GM10248 (cell line): ENCODE data around the gene ELOVL5.

Experiments
- CTCF ChIA-PET: fragments of 300-600 bp; sonication (Branson Sonifier 250); formaldehyde crosslinking; extraction: SDS; loops from one replicate; lab custom pipeline; 2021; ENCODE audit warnings: antibody characterized with exemption; lab: Yijun Ruan, JAX
- POLR2A ChIA-PET: fragments of 350-650 bp; sonication (Branson Sonifier 250); formaldehyde crosslinking; extraction: SDS; loops from one replicate; lab custom pipeline; 2020; ENCODE audit warnings: antibody characterized with exemption; lab: Yijun Ruan, JAX
- DNase-seq: peaks from one replicate; pipeline ENCODE4 v3.0.0; 2012; ENCODE audit errors: extremely low spot score
- CTCF ChIP-seq: IDR thresholded peaks from 2 replicates; pipeline ENCODE4 v1.5.1; 2012; ENCODE audit warnings: mild to moderate bottlenecking, low read depth; ENCODE audit errors: extremely low read depth, missing control alignments, control extremely low read depth

ELOVL5 gene

GRCh38 chr6:53235508-53235907, 113.2 kb downstream of the ELOVL5 start:
- DNase-seq, result no peak
- TF ChIP-seq CTCF, result no peak
- POLR2A ChIA-PET, result no interaction called here
- CTCF ChIA-PET, result no interaction called here

- no peak for TF ChIP-seq CTCF
- ChIA-PET POLR2A (no interaction called here), CTCF (no interaction called here)
- DNase-seq, result no peak
Measured at GRCh38 chr6:53233309-53233708, 115.4 kb downstream of the ELOVL5 start.

- ChIA-PET CTCF (interaction anchor here (0.9 to 1.8 kb wide), 7 partner anchors 9 to 226 kb away, joined by 3 to 5 read pairs (median 3); no protein-coding TSS in a partner anchor), POLR2A (no interaction called here)
- DNase-seq, result no peak
- no peak for TF ChIP-seq CTCF
Measured at GRCh38 chr6:53230775-53231467, 117.8 kb downstream of the ELOVL5 start.

- ChIA-PET CTCF (interaction anchor here (1.0 kb wide), 1 partner anchor 14 kb away, joined by 3 read pairs; no protein-coding TSS in a partner anchor), POLR2A (no interaction called here)
Measured at GRCh38 chr6:53227847-53228246, 120.9 kb downstream of the ELOVL5 start.

GRCh38 chr6:53220605-53221004, 128.1 kb downstream of the ELOVL5 start:
- no peak for TF ChIP-seq CTCF
- no peak for DNase-seq
- CTCF ChIA-PET, result interaction anchor here (1.5 kb wide), 1 partner anchor 11 kb away, joined by 3 read pairs; no protein-coding TSS in a partner anchor
- POLR2A ChIA-PET, result no interaction called here

More at GRCh38 chr6:53227847-53228246, 120.9 kb downstream of the ELOVL5 start:
- DNase-seq, result no peak
- no peak for TF ChIP-seq CTCF
